ENCODE results near the gene NEK4. TPM values are rescaled to one million over a fixed set of nuclear protein-coding genes. Genes with fewer than 3 reads are reported as not detected.
A peak's percentile ranks its signal among the peaks of the same experiment; 100 is the strongest.

NEK4 gene
- total and polyA plus RNA-seq, 2 of the 13 experiments (the other 11 are each of a cell fraction or from before 2014, with no cell fraction given), result 16.5 to 38.0 TPM

GRCh38 chr3:52770496-52771333, at the start of gene NEK4 (continued):
- TF ChIP-seq NFKB2 (CRISPR knock-in tag; IDR thresholded peaks at IDR 0.05; ENCODE audit: borderline replicate concordance), result peak; percentile 68; the same call in 1 of the 2 replicates
- no peak for TF ChIP-seq ZNF749 (CRISPR knock-in tag; IDR thresholded peaks at IDR 0.05; ENCODE audit: borderline replicate concordance)
- TF ChIP-seq ZNF317 (CRISPR knock-in tag; IDR thresholded peaks at IDR 0.05), result peak; percentile 60
- no peak for TF ChIP-seq REXO4 (CRISPR knock-in tag; IDR thresholded peaks at IDR 0.05; ENCODE audit: borderline replicate concordance)
- peak; percentile 75; the same call in 1 of the 2 replicates for TF ChIP-seq ZBTB38 (CRISPR knock-in tag; IDR thresholded peaks at IDR 0.05)
- TF ChIP-seq SNAI1 (CRISPR knock-in tag; IDR thresholded peaks at IDR 0.05; ENCODE audit: borderline replicate concordance), result peak; percentile 47; the same call in 1 of the 2 replicates
- no peak for TF ChIP-seq ZFP62 (CRISPR knock-in tag; IDR thresholded peaks at IDR 0.05)
- TF ChIP-seq ZNF784 (CRISPR knock-in tag; IDR thresholded peaks at IDR 0.05; ENCODE audit: borderline replicate concordance), result 0 out of 2 replicates have a peak, but pooled peaks have one; percentile 48
- peak; percentile 9; the same call in 1 of the 2 replicates for TF ChIP-seq CERS6 (CRISPR knock-in tag; IDR thresholded peaks at IDR 0.05)
- peak; percentile 76; the same call in 1 of the 2 replicates for TF ChIP-seq THAP9 (CRISPR knock-in tag; IDR thresholded peaks at IDR 0.05; ENCODE audit: borderline replicate concordance)
- no peak; the same call in 1 of the 2 replicates for TF ChIP-seq SOX13 (IDR thresholded peaks at IDR 0.05)
- TF ChIP-seq SOX13 (CRISPR knock-in tag; conservative IDR thresholded peaks at IDR 0.05 in 1 of 2, IDR thresholded peaks at IDR 0.05 in 1 of 2), result peak in 1 of 2 experiments; percentile 83; a peak in 2 of 4 replicates
- peak; percentile 92 for TF ChIP-seq YEATS4 (CRISPR knock-in tag; IDR thresholded peaks at IDR 0.05; ENCODE audit: borderline replicate concordance)
- TF ChIP-seq TMF1 (CRISPR knock-in tag; IDR thresholded peaks at IDR 0.05; ENCODE audit: low read depth), result peak; percentile 80; the same call in 1 of the 2 replicates
- TF ChIP-seq, protein P1, sequence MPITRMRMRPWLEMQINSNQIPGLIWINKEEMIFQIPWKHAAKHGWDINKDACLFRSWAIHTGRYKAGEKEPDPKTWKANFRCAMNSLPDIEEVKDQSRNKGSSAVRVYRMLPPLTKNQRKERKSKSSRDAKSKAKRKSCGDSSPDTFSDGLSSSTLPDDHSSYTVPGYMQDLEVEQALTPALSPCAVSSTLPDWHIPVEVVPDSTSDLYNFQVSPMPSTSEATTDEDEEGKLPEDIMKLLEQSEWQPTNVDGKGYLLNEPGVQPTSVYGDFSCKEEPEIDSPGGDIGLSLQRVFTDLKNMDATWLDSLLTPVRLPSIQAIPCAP (CRISPR knock-in tag; IDR thresholded peaks at IDR 0.05; ENCODE audit: low read depth), result no peak
- no peak for TF ChIP-seq SMARCC2 (IDR thresholded peaks at IDR 0.05)
- TF ChIP-seq ZNF33A (CRISPR knock-in tag; IDR thresholded peaks at IDR 0.05; ENCODE audit: borderline replicate concordance), result no peak
- peak; percentile 58; the same call in 1 of the 2 replicates for TF ChIP-seq ISL2 (CRISPR knock-in tag; IDR thresholded peaks at IDR 0.05)
- TF ChIP-seq ZNF12 (CRISPR knock-in tag; IDR thresholded peaks at IDR 0.05), result no peak
- no peak for TF ChIP-seq NCOA5 (CRISPR knock-in tag; IDR thresholded peaks at IDR 0.05)
- no peak for TF ChIP-seq DDIT3 (CRISPR knock-in tag; IDR thresholded peaks at IDR 0.05)
- peak; percentile 88 for TF ChIP-seq GATAD1 (CRISPR knock-in tag; IDR thresholded peaks at IDR 0.05)

Measured in HepG2 (cell line).